SK-N-SH treated with all-trans-retinoic acid at 6 μM for 48 hours (cell line): ENCODE results near the gene RAB2B.

ENCODE experiments used
- ARNTL ChIP-seq: fragments of 450-650 bp; formaldehyde crosslinking; IDR thresholded peaks from 2 replicates; pipeline ENCODE4 v1.5.0; 2020; ENCODE audit warnings: low read depth, mild to moderate bottlenecking, moderate library complexity, borderline replicate concordance
- BACH2 ChIP-seq: fragments of 250-450 bp; sonication (Bioruptor Pico); IDR thresholded peaks from 2 replicates; pipeline ENCODE4 v1.9.0; 2021; ENCODE audit warnings: mild to moderate bottlenecking, borderline replicate concordance
- ESRRG ChIP-seq: fragments of 250-450 bp; sonication (Bioruptor Pico); IDR thresholded peaks from 2 replicates; pipeline ENCODE4 v1.6.1; 2021; ENCODE audit warnings: mild to moderate bottlenecking
- RARB ChIP-seq: fragments of 250-450 bp; sonication (Bioruptor Pico); IDR thresholded peaks from 2 replicates; pipeline ENCODE4 v1.8.0; 2021; ENCODE audit warnings: mild to moderate bottlenecking, moderate library complexity
- TOX ChIP-seq: fragments of 250-450 bp; sonication (Bioruptor Pico); IDR thresholded peaks from 2 replicates; pipeline ENCODE4 v1.8.0; 2021; ENCODE audit warnings: mild to moderate bottlenecking, moderate library complexity, borderline replicate concordance
- ZC3H10 ChIP-seq: fragments of 250-450 bp; sonication (Bioruptor Pico); IDR thresholded peaks from 2 replicates; pipeline ENCODE4 v1.5.1; 2021; ENCODE audit warnings: mild to moderate bottlenecking, moderate library complexity
- ZFP3 ChIP-seq: fragments of 250-450 bp; sonication (Bioruptor Pico); IDR thresholded peaks from 2 replicates; pipeline ENCODE4 v1.5.0; 2020; ENCODE audit warnings: mild to moderate bottlenecking, moderate library complexity
- ZFP30 ChIP-seq: fragments of 450-650 bp; formaldehyde crosslinking; IDR thresholded peaks from 2 replicates; pipeline ENCODE4 v1.5.0; 2022; ENCODE audit warnings: mild to moderate bottlenecking, moderate library complexity
- ZNF565 ChIP-seq: fragments of 450-650 bp; formaldehyde crosslinking; conservative IDR thresholded peaks from 2 replicates; pipeline ENCODE4 v1.5.0; 2020; ENCODE audit warnings: low read depth, mild to moderate bottlenecking, moderate library complexity
- ZNF8 ChIP-seq: fragments of 450-650 bp; formaldehyde crosslinking; IDR thresholded peaks from 2 replicates; pipeline ENCODE4 v1.5.0; 2020; ENCODE audit warnings: mild to moderate bottlenecking, moderate library complexity
- TF ChIP-seq, protein P1 (sequence below): fragments of 250-450 bp; sonication (Bioruptor Pico); IDR thresholded peaks from 2 replicates; pipeline ENCODE4 v1.5.1; 2020; ENCODE audit warnings: low read depth, mild to moderate bottlenecking, moderate library complexity
- TF ChIP-seq, protein P2 (sequence below): fragments of 250-450 bp; sonication (Bioruptor Pico); IDR thresholded peaks from 2 replicates; pipeline ENCODE4 v1.8.0; 2020; ENCODE audit warnings: mild to moderate bottlenecking, moderate library complexity, borderline replicate concordance

DNA sequence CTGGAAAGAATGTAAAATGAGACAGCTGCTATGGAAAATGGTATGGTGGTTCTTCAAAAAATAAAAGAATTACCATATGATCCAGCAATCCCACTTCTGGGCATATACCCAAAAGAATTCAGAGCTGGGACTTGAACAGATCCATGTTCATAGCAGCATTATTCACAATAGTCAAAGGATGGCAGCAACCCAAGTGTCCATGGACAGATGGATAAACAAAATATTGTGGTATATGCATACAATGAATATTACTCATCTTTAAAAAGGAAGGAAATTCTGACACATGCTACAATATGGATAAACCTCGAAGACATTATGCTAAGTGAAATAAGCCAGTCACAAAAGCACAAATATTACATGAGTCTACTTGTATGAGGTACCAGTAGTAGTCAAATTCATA is 9.1 kb downstream of the RAB2B start:
- TF ChIP-seq ZNF565 (CRISPR knock-in tag) (no peak), ESRRG (CRISPR knock-in tag) (no peak), ZC3H10 (no peak), ZFP30 (CRISPR knock-in tag) (no peak), ARNTL (CRISPR knock-in tag) (no peak), TOX (CRISPR knock-in tag) (no peak), ZFP3 (CRISPR knock-in tag) (no peak), RARB (no peak), BACH2 (CRISPR knock-in tag) (no peak), ZNF8 (no peak)
- TF ChIP-seq, protein P1, sequence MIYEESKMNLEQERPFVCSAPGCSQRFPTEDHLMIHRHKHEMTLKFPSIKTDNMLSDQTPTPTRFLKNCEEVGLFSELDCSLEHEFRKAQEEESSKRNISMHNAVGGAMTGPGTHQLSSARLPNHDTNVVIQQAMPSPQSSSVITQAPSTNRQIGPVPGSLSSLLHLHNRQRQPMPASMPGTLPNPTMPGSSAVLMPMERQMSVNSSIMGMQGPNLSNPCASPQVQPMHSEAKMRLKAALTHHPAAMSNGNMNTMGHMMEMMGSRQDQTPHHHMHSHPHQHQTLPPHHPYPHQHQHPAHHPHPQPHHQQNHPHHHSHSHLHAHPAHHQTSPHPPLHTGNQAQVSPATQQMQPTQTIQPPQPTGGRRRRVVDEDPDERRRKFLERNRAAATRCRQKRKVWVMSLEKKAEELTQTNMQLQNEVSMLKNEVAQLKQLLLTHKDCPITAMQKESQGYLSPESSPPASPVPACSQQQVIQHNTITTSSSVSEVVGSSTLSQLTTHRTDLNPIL (CRISPR knock-in tag) = no peak
- TF ChIP-seq, protein P2, sequence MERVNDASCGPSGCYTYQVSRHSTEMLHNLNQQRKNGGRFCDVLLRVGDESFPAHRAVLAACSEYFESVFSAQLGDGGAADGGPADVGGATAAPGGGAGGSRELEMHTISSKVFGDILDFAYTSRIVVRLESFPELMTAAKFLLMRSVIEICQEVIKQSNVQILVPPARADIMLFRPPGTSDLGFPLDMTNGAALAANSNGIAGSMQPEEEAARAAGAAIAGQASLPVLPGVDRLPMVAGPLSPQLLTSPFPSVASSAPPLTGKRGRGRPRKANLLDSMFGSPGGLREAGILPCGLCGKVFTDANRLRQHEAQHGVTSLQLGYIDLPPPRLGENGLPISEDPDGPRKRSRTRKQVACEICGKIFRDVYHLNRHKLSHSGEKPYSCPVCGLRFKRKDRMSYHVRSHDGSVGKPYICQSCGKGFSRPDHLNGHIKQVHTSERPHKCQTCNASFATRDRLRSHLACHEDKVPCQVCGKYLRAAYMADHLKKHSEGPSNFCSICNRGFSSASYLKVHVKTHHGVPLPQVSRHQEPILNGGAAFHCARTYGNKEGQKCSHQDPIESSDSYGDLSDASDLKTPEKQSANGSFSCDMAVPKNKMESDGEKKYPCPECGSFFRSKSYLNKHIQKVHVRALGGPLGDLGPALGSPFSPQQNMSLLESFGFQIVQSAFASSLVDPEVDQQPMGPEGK = no peak
